22Rv1 (cell line): ENCODE measurements around the gene COX18.

Experiments
- ZFX ChIP-seq: fragments of 450-650 bp; IDR thresholded peaks from 2 replicates; pipeline ENCODE4 v1.6.1; 2017; ENCODE audit warnings: antibody characterized with exemption, borderline replicate concordance
- TF ChIP-seq, protein P1 (sequence below): fragments of 450-650 bp; IDR thresholded peaks from 2 replicates; pipeline ENCODE4 v1.5.1; 2017; ENCODE audit warnings: mild to moderate bottlenecking

- TF ChIP-seq, protein P1, sequence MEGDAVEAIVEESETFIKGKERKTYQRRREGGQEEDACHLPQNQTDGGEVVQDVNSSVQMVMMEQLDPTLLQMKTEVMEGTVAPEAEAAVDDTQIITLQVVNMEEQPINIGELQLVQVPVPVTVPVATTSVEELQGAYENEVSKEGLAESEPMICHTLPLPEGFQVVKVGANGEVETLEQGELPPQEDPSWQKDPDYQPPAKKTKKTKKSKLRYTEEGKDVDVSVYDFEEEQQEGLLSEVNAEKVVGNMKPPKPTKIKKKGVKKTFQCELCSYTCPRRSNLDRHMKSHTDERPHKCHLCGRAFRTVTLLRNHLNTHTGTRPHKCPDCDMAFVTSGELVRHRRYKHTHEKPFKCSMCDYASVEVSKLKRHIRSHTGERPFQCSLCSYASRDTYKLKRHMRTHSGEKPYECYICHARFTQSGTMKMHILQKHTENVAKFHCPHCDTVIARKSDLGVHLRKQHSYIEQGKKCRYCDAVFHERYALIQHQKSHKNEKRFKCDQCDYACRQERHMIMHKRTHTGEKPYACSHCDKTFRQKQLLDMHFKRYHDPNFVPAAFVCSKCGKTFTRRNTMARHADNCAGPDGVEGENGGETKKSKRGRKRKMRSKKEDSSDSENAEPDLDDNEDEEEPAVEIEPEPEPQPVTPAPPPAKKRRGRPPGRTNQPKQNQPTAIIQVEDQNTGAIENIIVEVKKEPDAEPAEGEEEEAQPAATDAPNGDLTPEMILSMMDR = no peak
- no peak for TF ChIP-seq ZFX
Measured at GRCh38 chr4:73034896-73035295, 34.6 kb downstream of the COX18 start.
